Lung (tissue), 12 donors: ENCODE measurements around the gene SLC12A7. TPM values are rescaled to one million over a fixed set of nuclear protein-coding genes. Genes with fewer than 3 reads are reported as not detected.

ENCODE experiments used
- ATAC-seq: fragments of 200-7000 bp; cut with Tn5 transposase; one replicate; pipeline ENCODE4 v1.9.1; 2020; ENCODE audit warnings: moderate number of reproducible peaks; ENCODE audit not compliant: insufficient read depth, low FRiP score
- DNase-seq, 3 donors: peaks; one replicate each; pipeline ENCODE4 v3.0.0-alpha.2; 2013 to 2017
- H3K27ac ChIP-seq, 2 donors: one replicate each; pipeline ENCODE4 v1.5.1; 2013; ENCODE audit warnings: mild to moderate bottlenecking in 2 of 2, moderate library complexity in 2 of 2, control low read depth in 1 of 2, inconsistent platforms in 1 of 2, low read depth in 1 of 2, low read length in 1 of 2
- H3K27me3 ChIP-seq, 3 donors: one replicate each; pipeline ENCODE4 v1.5.1; 2013; ENCODE audit warnings: low read length in 2 of 3; ENCODE audit not compliant: control insufficient read depth in 3 of 3, insufficient read depth in 3 of 3
- H3K36me3 ChIP-seq, 4 donors: one replicate each; pipeline ENCODE4 v1.5.1; 2013; ENCODE audit warnings: low read length in 4 of 4, mild to moderate bottlenecking in 1 of 4, moderate library complexity in 1 of 4; ENCODE audit not compliant: control insufficient read depth in 4 of 4, insufficient read depth in 4 of 4
- H3K4me1 ChIP-seq, 5 donors: one replicate each; pipeline ENCODE4 v1.5.1; 2013; ENCODE audit warnings: low read length in 5 of 5, mild to moderate bottlenecking in 2 of 5, moderate library complexity in 1 of 5; ENCODE audit not compliant: control insufficient read depth in 5 of 5, insufficient read depth in 5 of 5
- H3K4me3 ChIP-seq: one replicate; pipeline ENCODE4 v1.5.1; 2013; ENCODE audit warnings: mild to moderate bottlenecking, control low read depth, moderate library complexity
- H3K9ac ChIP-seq, 2 donors: one replicate each; pipeline ENCODE4 v1.5.1; 2013; ENCODE audit warnings: low read length in 2 of 2, control low read depth in 1 of 2; ENCODE audit not compliant: insufficient read depth in 1 of 2
- H3K9me3 ChIP-seq, 4 donors: one replicate each; pipeline ENCODE4 v1.5.1; 2013; ENCODE audit warnings: low read length in 3 of 4, mild to moderate bottlenecking in 1 of 4, moderate library complexity in 1 of 4; ENCODE audit not compliant: control insufficient read depth in 4 of 4, insufficient read depth in 3 of 4
- CTCF ChIP-seq: IDR thresholded peaks from 2 replicates; pipeline ENCODE4 v1.5.1; 2012; ENCODE audit warnings: mild to moderate bottlenecking; ENCODE audit errors: control extremely low read depth, extremely low read depth
- WGBS, 2 donors: extraction: QIAGEN DNeasy Blood & Tissue Kit; methylation state at CpG; one replicate each; pipeline ENCODE4 v1.1.7; 2013; 5-methylcytosine and 5-hydroxymethylcytosine counted together
- polyA plus RNA-seq, 2 donors: library from polyadenylated mRNA; stranded (reverse); fragments of 200-250 nt; gene quantifications; one replicate each; pipeline ENCODE4 v1.2.1, GENCODE V29; 2013
- total RNA-seq, 2 donors: library from RNA; depleted of rRNA in 1 of 2; stranded (reverse); fragments of >200 nt in 1 of 2; gene quantifications; one replicate each; pipeline ENCODE4 v1.2.1, GENCODE V29; 2014 to 2021
- donor health status: control.
- donor health status: control.
- donor health status: Bipolar disorder and iron deficiency.
- donor health status: healthy.
- donor health status: DM: yes; HTN: yes; CAD: no.

The SLC12A7 gene
- total and polyA plus RNA-seq, 4 donors = 14.8 to 50.4 (median 39.8) TPM

- no peak overlapping the region for H3K9ac ChIP-seq
- H3K4me1 ChIP-seq = peaks cover 0 to 8% (median 4%) of the 10 kb centered on the region in 5 donors
- H3K27ac ChIP-seq = no peak overlapping the region
- no peak overlapping the region for H3K4me3 ChIP-seq
- WGBS, 2 donors = 96 to 98% methylated on average over 25 of the region's 25 CpGs
- no peak for TF ChIP-seq CTCF
- H3K27me3 ChIP-seq = no peaks in the 10 kb centered on the region
- DNase-seq (no peak), ATAC-seq (no peak)
- no peaks in the 10 kb centered on the region for H3K9me3 ChIP-seq
- H3K36me3 ChIP-seq = peaks cover 3 to 76% (median 17%) of the 10 kb centered on the region in 4 donors
Measured at GRCh38 chr5:1087428-1087827, 24.4 kb downstream of the SLC12A7 start.

GRCh38 chr5:1086871-1087270, 25.0 kb downstream of the SLC12A7 start:
- Histone ChIP-seq H3K27me3 (no peaks in the 10 kb centered on the region), H3K4me1 (peaks cover 0 to 8% (median 4%) of the 10 kb centered on the region in 5 donors), H3K36me3 (peaks cover 3 to 73% (median 17%) of the 10 kb centered on the region in 4 donors), H3K9ac (no peak overlapping the region), H3K9me3 (no peaks in the 10 kb centered on the region), H3K27ac (no peak overlapping the region), H3K4me3 (no peak overlapping the region)
- DNase-seq (no peak), ATAC-seq (no peak)
- WGBS, 2 donors = 96 to 97% methylated on average over 31 of the region's 31 CpGs
- no peak for TF ChIP-seq CTCF

- Histone ChIP-seq H3K4me1 (peaks cover 0 to 8% (median 2%) of the 10 kb centered on the region in 5 donors), H3K36me3 (peaks cover 3 to 72% (median 17%) of the 10 kb centered on the region in 4 donors), H3K27ac (no peak overlapping the region), H3K4me3 (no peak overlapping the region), H3K27me3 (no peaks in the 10 kb centered on the region), H3K9me3 (no peaks in the 10 kb centered on the region), H3K9ac (no peak overlapping the region)
- 86 to 88% methylated on average over 10 to 11 of the region's 11 CpGs for WGBS, 2 donors
- TF ChIP-seq CTCF = no peak
- no peak for DNase-seq
- no peak for ATAC-seq
Measured at GRCh38 chr5:1086137-1086536, 25.7 kb downstream of the SLC12A7 start.

- ATAC-seq (no peak), DNase-seq (no peak)
- peaks cover 0 to 8% (median 4%) of the 10 kb centered on the region in 5 donors for H3K4me1 ChIP-seq
- TF ChIP-seq CTCF = no peak
- WGBS, 2 donors = 96 to 98% methylated on average over 39 of the region's 39 CpGs
- H3K27me3 ChIP-seq = no peaks in the 10 kb centered on the region
- H3K9me3 ChIP-seq = no peaks in the 10 kb centered on the region
- no peak overlapping the region for H3K9ac ChIP-seq
- peaks cover 3 to 69% (median 17%) of the 10 kb centered on the region in 4 donors for H3K36me3 ChIP-seq
- H3K27ac ChIP-seq = no peak overlapping the region
- H3K4me3 ChIP-seq = no peak overlapping the region
Measured at GRCh38 chr5:1085391-1085790, 26.5 kb downstream of the SLC12A7 start.
